Measurements from ENCODE around the gene RBM47.
A peak's percentile ranks its signal among the peaks of the same experiment; 100 is the strongest.

The RBM47 gene

DNA sequence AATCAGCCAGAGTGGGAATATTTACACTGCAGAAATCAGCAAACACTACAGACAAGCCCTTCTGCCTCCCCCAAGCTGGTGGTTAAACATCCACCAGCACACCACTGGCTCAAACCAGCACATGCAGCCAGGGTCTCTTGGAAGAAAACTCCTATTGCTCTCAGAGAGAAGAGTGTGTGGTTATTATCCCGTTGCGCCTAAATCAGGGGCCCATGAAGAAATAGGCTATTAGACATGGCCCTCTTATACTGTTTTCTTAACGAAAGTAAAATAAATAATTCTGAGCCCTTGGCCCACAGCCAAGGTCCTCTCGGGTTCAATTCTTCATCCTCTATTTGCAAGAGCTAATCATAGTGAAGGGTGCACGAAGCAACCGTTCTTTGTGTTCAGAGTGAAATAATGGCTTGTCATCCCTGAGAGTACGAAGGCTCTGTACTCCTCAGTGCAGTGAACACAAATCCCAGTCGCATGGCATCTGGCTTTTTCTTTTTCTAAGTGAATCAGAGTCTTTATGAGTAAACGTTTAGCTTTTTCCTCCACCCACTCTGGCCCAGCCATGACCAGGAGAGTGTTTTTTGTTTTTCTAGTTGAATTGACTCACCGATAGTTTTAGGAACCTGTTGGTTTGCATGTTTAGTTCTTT, 33.4 kb upstream of the RBM47 start (continued):
- TF ChIP-seq, protein P1, sequence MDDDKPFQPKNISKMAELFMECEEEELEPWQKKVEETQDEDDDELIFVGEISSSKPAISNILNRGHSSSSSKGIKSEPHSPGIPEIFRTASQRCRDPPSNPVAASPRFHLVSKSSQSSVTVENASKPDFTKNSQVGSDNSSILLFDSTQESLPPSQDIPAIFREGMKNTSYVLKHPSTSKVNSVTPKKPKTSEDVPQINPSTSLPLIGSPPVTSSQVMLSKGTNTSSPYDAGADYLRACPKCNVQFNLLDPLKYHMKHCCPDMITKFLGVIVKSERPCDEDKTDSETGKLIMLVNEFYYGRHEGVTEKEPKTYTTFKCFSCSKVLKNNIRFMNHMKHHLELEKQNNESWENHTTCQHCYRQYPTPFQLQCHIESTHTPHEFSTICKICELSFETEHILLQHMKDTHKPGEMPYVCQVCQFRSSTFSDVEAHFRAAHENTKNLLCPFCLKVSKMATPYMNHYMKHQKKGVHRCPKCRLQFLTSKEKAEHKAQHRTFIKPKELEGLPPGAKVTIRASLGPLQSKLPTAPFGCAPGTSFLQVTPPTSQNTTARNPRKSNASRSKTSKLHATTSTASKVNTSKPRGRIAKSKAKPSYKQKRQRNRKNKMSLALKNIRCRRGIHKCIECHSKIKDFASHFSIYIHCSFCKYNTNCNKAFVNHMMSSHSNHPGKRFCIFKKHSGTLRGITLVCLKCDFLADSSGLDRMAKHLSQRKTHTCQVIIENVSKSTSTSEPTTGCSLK (tag by site-specific recombination; IDR thresholded peaks at IDR 0.05): no peak
- TF ChIP-seq ZBTB17 (tag by site-specific recombination; IDR thresholded peaks at IDR 0.05) (peak; percentile 69), SCRT2 (tag by site-specific recombination; IDR thresholded peaks at IDR 0.05) (peak; percentile 66), TRIM28 (IDR thresholded peaks at IDR 0.05; ENCODE audit: borderline replicate concordance, low read length) (peak; percentile 74), ZNF423 (tag by site-specific recombination; IDR thresholded peaks at IDR 0.05) (no peak), ZNF610 (tag by site-specific recombination; IDR thresholded peaks at IDR 0.05; ENCODE audit: borderline replicate concordance) (no peak), ZNF391 (tag by site-specific recombination; IDR thresholded peaks at IDR 0.05; ENCODE audit: borderline replicate concordance, low read depth) (no peak), ZNF350 (tag by site-specific recombination; IDR thresholded peaks at IDR 0.05) (no peak), ZNF157 (tag by site-specific recombination; IDR thresholded peaks at IDR 0.05) (no peak), ZBTB20 (tag by site-specific recombination; IDR thresholded peaks at IDR 0.05) (peak; percentile 28; the same call in 1 of the 2 replicates), ZNF768 (tag by site-specific recombination; IDR thresholded peaks at IDR 0.05) (no peak), ZNF221 (tag by site-specific recombination; IDR thresholded peaks at IDR 0.05; ENCODE audit: borderline replicate concordance) (no peak), ZNF701 (tag by site-specific recombination; IDR thresholded peaks at IDR 0.05) (no peak)
- TF ChIP-seq, protein P2, sequence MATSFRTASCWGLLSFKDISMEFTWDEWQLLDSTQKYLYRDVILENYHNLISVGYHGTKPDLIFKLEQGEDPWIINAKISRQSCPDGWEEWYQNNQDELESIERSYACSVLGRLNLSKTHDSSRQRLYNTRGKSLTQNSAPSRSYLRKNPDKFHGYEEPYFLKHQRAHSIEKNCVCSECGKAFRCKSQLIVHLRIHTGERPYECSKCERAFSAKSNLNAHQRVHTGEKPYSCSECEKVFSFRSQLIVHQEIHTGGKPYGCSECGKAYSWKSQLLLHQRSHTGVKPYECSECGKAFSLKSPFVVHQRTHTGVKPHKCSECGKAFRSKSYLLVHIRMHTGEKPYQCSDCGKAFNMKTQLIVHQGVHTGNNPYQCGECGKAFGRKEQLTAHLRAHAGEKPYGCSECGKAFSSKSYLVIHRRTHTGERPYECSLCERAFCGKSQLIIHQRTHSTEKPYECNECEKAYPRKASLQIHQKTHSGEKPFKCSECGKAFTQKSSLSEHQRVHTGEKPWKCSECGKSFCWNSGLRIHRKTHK (tag by site-specific recombination; IDR thresholded peaks at IDR 0.05): no peak
- TF ChIP-seq, protein P3, sequence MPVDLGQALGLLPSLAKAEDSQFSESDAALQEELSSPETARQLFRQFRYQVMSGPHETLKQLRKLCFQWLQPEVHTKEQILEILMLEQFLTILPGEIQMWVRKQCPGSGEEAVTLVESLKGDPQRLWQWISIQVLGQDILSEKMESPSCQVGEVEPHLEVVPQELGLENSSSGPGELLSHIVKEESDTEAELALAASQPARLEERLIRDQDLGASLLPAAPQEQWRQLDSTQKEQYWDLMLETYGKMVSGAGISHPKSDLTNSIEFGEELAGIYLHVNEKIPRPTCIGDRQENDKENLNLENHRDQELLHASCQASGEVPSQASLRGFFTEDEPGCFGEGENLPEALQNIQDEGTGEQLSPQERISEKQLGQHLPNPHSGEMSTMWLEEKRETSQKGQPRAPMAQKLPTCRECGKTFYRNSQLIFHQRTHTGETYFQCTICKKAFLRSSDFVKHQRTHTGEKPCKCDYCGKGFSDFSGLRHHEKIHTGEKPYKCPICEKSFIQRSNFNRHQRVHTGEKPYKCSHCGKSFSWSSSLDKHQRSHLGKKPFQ (tag by site-specific recombination; IDR thresholded peaks at IDR 0.05): no peak
- TF ChIP-seq, protein P4, sequence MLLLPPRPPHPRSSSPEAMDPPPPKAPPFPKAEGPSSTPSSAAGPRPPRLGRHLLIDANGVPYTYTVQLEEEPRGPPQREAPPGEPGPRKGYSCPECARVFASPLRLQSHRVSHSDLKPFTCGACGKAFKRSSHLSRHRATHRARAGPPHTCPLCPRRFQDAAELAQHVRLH (tag by site-specific recombination; IDR thresholded peaks at IDR 0.05): no peak

DNA sequence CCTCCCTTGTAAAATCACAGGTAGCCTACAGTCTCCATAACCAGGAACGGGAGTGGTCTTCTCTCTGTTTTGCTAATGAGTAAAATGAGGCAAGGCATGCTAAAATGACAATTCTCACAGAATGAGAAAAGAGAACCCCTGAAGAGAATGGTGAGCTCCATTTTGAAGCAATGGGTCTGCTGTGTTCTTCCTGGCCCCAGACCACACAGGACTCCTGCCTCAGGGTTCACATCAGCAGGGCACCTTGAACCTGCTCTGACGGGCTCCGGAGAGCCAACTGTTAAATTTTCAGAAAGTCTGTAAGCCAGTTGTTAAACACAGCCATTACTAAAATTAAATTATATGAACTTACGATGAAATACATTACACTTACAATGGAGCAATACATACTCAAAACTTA, 32.1 kb upstream of the RBM47 start:
- ChIA-PET POLR2A (interaction anchor here (0.6 kb wide), 1 partner anchor 21 kb away, joined by 3 read pairs; no protein-coding TSS in a partner anchor), CTCF (no interaction called here)
- TF ChIP-seq ZNF132 (tag by site-specific recombination; IDR thresholded peaks at IDR 0.05; ENCODE audit: borderline replicate concordance) (no peak), ZNF239 (tag by site-specific recombination; IDR thresholded peaks at IDR 0.05) (no peak), ZNF624 (tag by site-specific recombination; IDR thresholded peaks at IDR 0.05) (no peak), MYNN (tag by site-specific recombination; IDR thresholded peaks at IDR 0.05; ENCODE audit: borderline replicate concordance) (no peak), ZXDB (tag by site-specific recombination; IDR thresholded peaks at IDR 0.05) (no peak), ZNF202 (tag by site-specific recombination; IDR thresholded peaks at IDR 0.05; ENCODE audit: borderline replicate concordance) (no peak), ZNF184 (tag by site-specific recombination; IDR thresholded peaks at IDR 0.05) (no peak), KLF9 (tag by site-specific recombination; IDR thresholded peaks at IDR 0.05; ENCODE audit: low read depth) (no peak), ZNF324 (tag by site-specific recombination; IDR thresholded peaks at IDR 0.05) (no peak)
- Histone ChIP-seq H3K36me3 (ENCODE audit: control insufficient read depth in 2 of 2, insufficient read depth in 1 of 2, low read length in 2 of 2) (no peaks in the 10 kb centered on the region), H3K4me3 (ENCODE audit: low read depth, low read length) (no peak overlapping the region), H3K9me3 (ENCODE audit: control insufficient read depth, insufficient read depth, low read depth, low read length) (no peaks in the 10 kb centered on the region), H3K27ac (ENCODE audit: extremely low read depth, low read depth, low read length) (no peak overlapping the region), H3K4me1 (ENCODE audit: control insufficient read depth, insufficient read depth, low read length) (peaks cover 3% of the 10 kb centered on the region; the same call in 1 of the 2 replicates)
